Fibroblast of upper back skin (primary cell): Measurements from ENCODE around the gene TMEM203.

Experiments
- DNase-seq: peaks from one replicate; pipeline ENCODE4 v3.0.0-alpha.2; 2013

Gene TMEM203

GRCh38 chr9:137176302-137177182 is 28.9 kb downstream of the TMEM203 start:
- peak; percentile 18 for DNase-seq

GRCh38 chr9:137175345-137175961 is 30.0 kb downstream of the TMEM203 start:
- DNase-seq = no peak

GRCh38 chr9:137174722-137175293 is 30.6 kb downstream of the TMEM203 start:
- DNase-seq = no peak

GRCh38 chr9:137173796-137174664 is 31.4 kb downstream of the TMEM203 start:
- no peak for DNase-seq

GRCh38 chr9:137172901-137173795 is 32.3 kb downstream of the TMEM203 start:
- DNase-seq = no peak

GRCh38 chr9:137171149-137171900 is 34.1 kb downstream of the TMEM203 start:
- DNase-seq = no peak

GRCh38 chr9:137170486-137171148 is 34.8 kb downstream of the TMEM203 start:
- no peak for DNase-seq

- no peak for DNase-seq
Measured at GRCh38 chr9:137169896-137170358, 35.5 kb downstream of the TMEM203 start, which contains the start of gene LRRC26. LRRC26 (minus strand) TSS chr9:137170051; CDS start chr9:137169943, 108 bp downstream.

- DNase-seq = no peak
Measured at GRCh38 chr9:137168904-137169856, 36.3 kb downstream of the TMEM203 start.

- DNase-seq = no peak
Measured at GRCh38 chr9:137168573-137168903, 36.9 kb downstream of the TMEM203 start.

GRCh38 chr9:137167747-137168572 is 37.5 kb downstream of the TMEM203 start:
- no peak for DNase-seq

GRCh38 chr9:137167277-137167746 is 38.1 kb downstream of the TMEM203 start:
- no peak for DNase-seq

- DNase-seq = no peak
Measured at GRCh38 chr9:137166380-137167229, 38.8 kb downstream of the TMEM203 start.

GRCh38 chr9:137165250-137165836 is 40.1 kb downstream of the TMEM203 start:
- DNase-seq = no peak

- DNase-seq = no peak
Measured at GRCh38 chr9:137164370-137165249, 40.8 kb downstream of the TMEM203 start.

- no peak for DNase-seq
Measured at GRCh38 chr9:137163805-137164204, 41.6 kb downstream of the TMEM203 start.
